Measurements from ENCODE around the gene PLD1. TPM values are rescaled to one million over a fixed set of nuclear protein-coding genes. Genes with fewer than 3 reads are reported as not detected.

PLD1 gene
- total RNA-seq, 4 donors from 2014 or later: 49.0 to 66.0 (median 55.1) TPM

DNA sequence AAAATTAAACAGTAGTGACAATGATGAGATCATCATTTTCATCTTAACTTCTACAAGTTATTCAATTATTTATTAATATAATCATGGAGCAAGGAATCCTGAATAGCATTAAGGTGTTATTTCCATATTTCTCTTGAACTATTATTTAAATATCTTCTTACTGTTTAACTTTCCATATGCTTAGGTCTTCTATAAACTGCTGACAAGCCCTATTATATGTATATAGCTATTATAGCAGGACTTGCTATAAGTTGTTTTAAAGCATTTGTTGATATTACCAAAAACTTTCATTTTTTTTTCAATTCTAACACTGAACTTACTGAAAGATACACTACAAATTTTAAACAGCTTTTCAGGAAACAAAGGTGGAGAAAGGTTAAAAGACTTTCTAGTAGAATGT, 76.7 kb downstream of the PLD1 start:
- DNase-seq (ENCODE audit: low spot score in 2 of 2): no peak
- Histone ChIP-seq H3K27me3 (no peaks in the 10 kb centered on the region), H3K4me3 (no peak overlapping the region), H3K4me1 (no peaks in the 10 kb centered on the region), H3K36me3 (peaks cover 23% of the 10 kb centered on the region), H3K27ac (no peak overlapping the region), H3K9me3 (no peaks in the 10 kb centered on the region)
- TF ChIP-seq EP300 (IDR thresholded peaks at IDR 0.05) (no peak), POLR2AphosphoS5 (IDR thresholded peaks at IDR 0.05) (no peak), POLR2A (IDR thresholded peaks at IDR 0.05) (no peak)
- TF ChIP-seq, protein P1, sequence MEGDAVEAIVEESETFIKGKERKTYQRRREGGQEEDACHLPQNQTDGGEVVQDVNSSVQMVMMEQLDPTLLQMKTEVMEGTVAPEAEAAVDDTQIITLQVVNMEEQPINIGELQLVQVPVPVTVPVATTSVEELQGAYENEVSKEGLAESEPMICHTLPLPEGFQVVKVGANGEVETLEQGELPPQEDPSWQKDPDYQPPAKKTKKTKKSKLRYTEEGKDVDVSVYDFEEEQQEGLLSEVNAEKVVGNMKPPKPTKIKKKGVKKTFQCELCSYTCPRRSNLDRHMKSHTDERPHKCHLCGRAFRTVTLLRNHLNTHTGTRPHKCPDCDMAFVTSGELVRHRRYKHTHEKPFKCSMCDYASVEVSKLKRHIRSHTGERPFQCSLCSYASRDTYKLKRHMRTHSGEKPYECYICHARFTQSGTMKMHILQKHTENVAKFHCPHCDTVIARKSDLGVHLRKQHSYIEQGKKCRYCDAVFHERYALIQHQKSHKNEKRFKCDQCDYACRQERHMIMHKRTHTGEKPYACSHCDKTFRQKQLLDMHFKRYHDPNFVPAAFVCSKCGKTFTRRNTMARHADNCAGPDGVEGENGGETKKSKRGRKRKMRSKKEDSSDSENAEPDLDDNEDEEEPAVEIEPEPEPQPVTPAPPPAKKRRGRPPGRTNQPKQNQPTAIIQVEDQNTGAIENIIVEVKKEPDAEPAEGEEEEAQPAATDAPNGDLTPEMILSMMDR (IDR thresholded peaks at IDR 0.05): no peak

DNA sequence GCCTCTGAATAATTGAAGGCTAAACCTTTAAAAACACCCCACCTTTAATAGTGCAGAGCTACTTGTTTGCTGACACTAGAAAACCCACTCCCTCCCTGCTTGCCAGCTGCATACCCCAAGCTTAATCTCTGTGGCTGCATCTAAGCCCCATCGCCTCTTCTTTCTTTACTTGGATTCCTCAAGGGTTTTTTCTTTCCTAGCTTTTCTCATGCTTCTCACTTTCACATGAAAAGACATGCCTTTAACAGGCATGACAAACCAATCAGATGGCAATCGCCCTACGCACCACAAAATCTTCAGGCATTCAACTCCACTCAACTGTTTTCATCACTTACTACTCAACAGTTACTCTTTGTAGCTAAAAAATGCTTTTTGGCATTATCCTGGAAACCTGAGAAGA, 77.5 kb downstream of the PLD1 start:
- WGBS: 89% methylated on average over 3 of the region's 3 CpGs
- peaks cover 23% of the 10 kb centered on the region for H3K36me3 ChIP-seq
- no peaks in the 10 kb centered on the region for H3K4me1 ChIP-seq
- H3K27ac ChIP-seq: no peak overlapping the region
- no peaks in the 10 kb centered on the region for H3K9me3 ChIP-seq
- H3K27me3 ChIP-seq: no peaks in the 10 kb centered on the region
- H3K4me3 ChIP-seq: no peak overlapping the region
- TF ChIP-seq POLR2A (IDR thresholded peaks at IDR 0.05) (no peak), EP300 (IDR thresholded peaks at IDR 0.05) (no peak), POLR2AphosphoS5 (IDR thresholded peaks at IDR 0.05) (no peak)
- TF ChIP-seq, protein P1 (IDR thresholded peaks at IDR 0.05): no peak
- no peak for DNase-seq (ENCODE audit: low spot score in 2 of 2)

DNA sequence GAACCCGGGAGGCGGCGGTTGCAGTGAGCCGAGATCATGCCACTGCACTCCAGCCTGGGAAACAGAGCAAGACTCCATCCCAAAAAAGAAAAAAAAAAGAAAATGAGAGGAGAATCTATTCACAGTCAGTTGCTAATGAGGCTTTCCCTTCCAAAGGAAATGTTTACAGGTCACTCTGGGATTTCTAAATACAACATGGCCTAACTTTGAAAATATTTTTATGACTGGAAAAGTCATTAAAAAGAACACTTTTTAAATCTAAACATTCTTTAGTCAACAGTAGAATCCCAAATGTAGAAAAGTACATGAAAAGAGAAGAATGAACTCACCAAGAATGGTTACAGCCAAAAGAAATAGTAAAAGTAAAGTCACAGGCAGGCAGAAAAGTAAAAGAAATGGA, 78.6 kb downstream of the PLD1 start:
- H3K4me3 ChIP-seq: no peak overlapping the region
- WGBS: 85% methylated on average over 4 of the region's 4 CpGs
- no peak for TF ChIP-seq POLR2AphosphoS5 (IDR thresholded peaks at IDR 0.05)
- TF ChIP-seq, protein P1 (IDR thresholded peaks at IDR 0.05): no peak
- no peak for TF ChIP-seq EP300 (IDR thresholded peaks at IDR 0.05)
- no peak for TF ChIP-seq POLR2A (IDR thresholded peaks at IDR 0.05)
- H3K27ac ChIP-seq: no peak overlapping the region
- no peaks in the 10 kb centered on the region for H3K27me3 ChIP-seq
- no peaks in the 10 kb centered on the region for H3K9me3 ChIP-seq
- no peak for DNase-seq (ENCODE audit: low spot score in 2 of 2)
- no peaks in the 10 kb centered on the region for H3K4me1 ChIP-seq
- peaks cover 23% of the 10 kb centered on the region for H3K36me3 ChIP-seq

DNA sequence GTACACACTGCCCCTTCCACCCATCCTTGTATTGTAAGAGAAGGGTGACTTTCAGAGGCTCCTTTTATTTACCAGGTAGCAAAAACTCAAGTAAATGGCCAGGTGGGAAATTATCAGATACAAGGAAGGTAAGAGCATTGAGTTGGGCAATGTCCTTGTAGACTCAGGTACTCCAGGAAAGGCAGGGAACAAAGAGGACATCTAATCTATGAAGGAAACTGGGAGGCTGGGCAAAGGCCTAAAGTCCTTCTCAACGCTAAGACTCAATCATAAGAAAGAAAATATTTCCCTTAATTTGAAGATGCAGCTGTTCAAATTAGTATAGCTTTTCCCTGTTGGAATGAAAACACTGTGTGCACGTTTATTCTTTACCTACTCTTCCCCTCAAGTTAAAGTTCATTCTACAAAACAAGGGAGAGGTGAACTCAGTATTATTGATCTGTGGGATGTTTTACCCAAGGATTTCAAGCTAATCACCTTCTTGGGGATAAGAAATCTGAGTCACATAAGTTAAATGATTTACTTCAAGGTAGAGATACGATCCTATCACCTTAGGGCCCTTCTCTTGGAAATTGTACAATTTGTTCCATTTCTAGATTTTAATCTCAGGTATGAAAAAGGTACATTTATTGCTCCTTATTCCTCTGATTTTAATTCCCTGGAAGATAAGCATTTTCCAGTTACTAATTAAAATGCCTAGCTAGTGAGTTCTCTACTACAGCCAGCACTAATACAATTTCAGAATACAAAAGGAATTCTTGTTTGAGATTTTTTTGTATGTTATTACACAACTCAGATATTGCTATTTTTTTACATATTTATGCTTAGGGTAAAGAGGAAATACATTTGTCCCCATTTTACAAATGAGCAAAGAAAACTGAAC, 80.6 kb downstream of the PLD1 start:
- no peak for DNase-seq (ENCODE audit: low spot score in 2 of 2)
- Histone ChIP-seq H3K9me3 (no peaks in the 10 kb centered on the region), H3K36me3 (peaks cover 37% of the 10 kb centered on the region), H3K4me3 (no peak overlapping the region), H3K27ac (no peak overlapping the region), H3K4me1 (no peaks in the 10 kb centered on the region), H3K27me3 (no peaks in the 10 kb centered on the region)
- TF ChIP-seq POLR2AphosphoS5 (IDR thresholded peaks at IDR 0.05) (no peak), POLR2A (IDR thresholded peaks at IDR 0.05) (no peak), EP300 (IDR thresholded peaks at IDR 0.05) (no peak)
- WGBS: 74% methylated on average over 3 of the region's 3 CpGs

DNA sequence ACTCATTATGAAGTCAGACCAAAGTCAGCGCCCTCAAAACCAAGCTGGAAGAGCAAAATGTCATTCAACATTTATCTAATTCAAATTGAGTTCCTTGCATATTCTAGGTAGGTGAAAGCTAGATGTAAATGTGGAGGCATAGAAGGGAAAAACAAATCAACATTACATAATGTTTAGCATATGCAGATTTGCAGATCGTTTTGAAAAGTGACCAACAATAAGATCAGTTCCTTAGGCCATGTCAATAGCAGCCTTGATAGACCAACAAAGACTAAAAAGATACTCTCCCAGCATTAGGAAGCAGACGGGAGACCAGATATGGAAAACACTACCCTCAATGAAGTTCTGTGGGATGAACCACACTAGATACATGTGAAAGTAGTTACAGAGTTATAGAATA, 83.0 kb downstream of the PLD1 start:
- 69% methylated on average over 3 of the region's 3 CpGs for WGBS
- no peak overlapping the region for H3K27ac ChIP-seq
- TF ChIP-seq POLR2AphosphoS5 (IDR thresholded peaks at IDR 0.05) (no peak), EP300 (IDR thresholded peaks at IDR 0.05) (no peak), POLR2A (IDR thresholded peaks at IDR 0.05) (no peak)
- TF ChIP-seq, protein P1 (IDR thresholded peaks at IDR 0.05): no peak

More for the DNA sequence above, 83.0 kb downstream of the PLD1 start:
- H3K4me3 ChIP-seq: no peak overlapping the region
- no peaks in the 10 kb centered on the region for H3K9me3 ChIP-seq
- DNase-seq (ENCODE audit: low spot score in 2 of 2): no peak
- peaks cover 41% of the 10 kb centered on the region for H3K36me3 ChIP-seq
- H3K4me1 ChIP-seq: no peaks in the 10 kb centered on the region
- H3K27me3 ChIP-seq: no peaks in the 10 kb centered on the region
